HepG2 (cell line): ENCODE results near the gene RSPH9. TPM values are rescaled to one million over a fixed set of nuclear protein-coding genes. Genes with fewer than 3 reads are reported as not detected.

ENCODE experiments used
- CCAR2 ChIP-seq: fragments of 200-400 bp; formaldehyde crosslinking; optimal IDR thresholded peaks from 2 replicates; pipeline ENCODE3; 2018; ENCODE audit warnings: low read depth, mild to moderate bottlenecking, low read length, moderate library complexity
- CREB3 ChIP-seq: sonication (generic); formaldehyde crosslinking; IDR thresholded peaks from 2 replicates; pipeline ENCODE4 v1.5.0; 2020; ENCODE audit warnings: missing genetic modification reagents
- HOXA9 ChIP-seq: sonication (generic); formaldehyde crosslinking; IDR thresholded peaks from 2 replicates; pipeline ENCODE4 v1.8.1; 2022; ENCODE audit warnings: missing genetic modification reagents, mild to moderate bottlenecking, moderate library complexity, borderline replicate concordance
- LCORL ChIP-seq, 2 experiments: fragments of 450-650 bp in 1 of 2; sonication (generic) in 1 of 2; formaldehyde crosslinking in 1 of 2; IDR thresholded peaks; 2 replicates each; pipeline versions ENCODE4 v1.5.0 to v1.6.1; 2017 to 2020; ENCODE audit warnings: antibody characterized with exemption in 1 of 2, missing genetic modification reagents in 1 of 2
- MYPOP ChIP-seq: sonication (generic); formaldehyde crosslinking; IDR thresholded peaks from 2 replicates; pipeline ENCODE4 v1.8.1; 2023; ENCODE audit warnings: mild to moderate bottlenecking, moderate library complexity, missing genetic modification reagents
- NBN ChIP-seq: fragments of 450-650 bp; conservative IDR thresholded peaks from 2 replicates; pipeline ENCODE4 v1.6.1; 2017
- RNF2 ChIP-seq: fragments of 450-650 bp; conservative IDR thresholded peaks from 2 replicates; pipeline ENCODE4 v1.6.1; 2016; ENCODE audit warnings: low read depth
- SP4 ChIP-seq: sonication (generic); formaldehyde crosslinking; IDR thresholded peaks from 2 replicates; pipeline ENCODE4 v1.8.1; 2023; ENCODE audit warnings: mild to moderate bottlenecking, missing genetic modification reagents
- SYNCRIP ChIP-seq: fragments of 200-400 bp; formaldehyde crosslinking; IDR thresholded peaks from 2 replicates; pipeline ENCODE4 v1.6.1; 2018; ENCODE audit warnings: mild to moderate bottlenecking, low read depth, low read length; ENCODE audit not compliant: insufficient read depth
- THAP7 ChIP-seq: sonication (generic); formaldehyde crosslinking; IDR thresholded peaks from 2 replicates; pipeline ENCODE4 v1.8.1; 2023; ENCODE audit warnings: mild to moderate bottlenecking, missing genetic modification reagents
- TOE1 ChIP-seq: sonication (generic); formaldehyde crosslinking; IDR thresholded peaks from 2 replicates; pipeline ENCODE4 v1.4.0; 2020; ENCODE audit warnings: mild to moderate bottlenecking, missing genetic modification reagents
- ZBTB14 ChIP-seq: sonication (generic); formaldehyde crosslinking; IDR thresholded peaks from 2 replicates; pipeline ENCODE4 v1.4.0; 2020; ENCODE audit warnings: missing genetic modification reagents
- ZBTB3 ChIP-seq: sonication (generic); formaldehyde crosslinking; IDR thresholded peaks from 2 replicates; pipeline ENCODE4 v1.4.0; 2020; ENCODE audit warnings: low read depth, mild to moderate bottlenecking, moderate library complexity, missing genetic modification reagents, borderline replicate concordance
- ZFP41 ChIP-seq: sonication (generic); formaldehyde crosslinking; IDR thresholded peaks from 2 replicates; pipeline ENCODE4 v1.4.0; 2020; ENCODE audit warnings: mild to moderate bottlenecking, missing genetic modification reagents, borderline replicate concordance
- ZMAT3 ChIP-seq: sonication (generic); formaldehyde crosslinking; conservative IDR thresholded peaks from 2 replicates; pipeline ENCODE4 v1.7.0; 2021; ENCODE audit warnings: missing genetic modification reagents
- ZNF543 ChIP-seq: sonication (generic); formaldehyde crosslinking; IDR thresholded peaks from 2 replicates; pipeline ENCODE4 v1.4.0; 2020; ENCODE audit warnings: mild to moderate bottlenecking, missing genetic modification reagents
- ZNF569 ChIP-seq: sonication (generic); formaldehyde crosslinking; IDR thresholded peaks from 2 replicates; pipeline ENCODE4 v1.5.0; 2020; ENCODE audit warnings: mild to moderate bottlenecking, missing genetic modification reagents, moderate library complexity, borderline replicate concordance
- ZNF678 ChIP-seq: sonication (generic); formaldehyde crosslinking; IDR thresholded peaks from 2 replicates; pipeline ENCODE4 v1.4.0; 2020; ENCODE audit warnings: mild to moderate bottlenecking, missing genetic modification reagents
- ZNF713 ChIP-seq: sonication (generic); formaldehyde crosslinking; IDR thresholded peaks from 2 replicates; pipeline ENCODE4 v1.4.0; 2020; ENCODE audit warnings: mild to moderate bottlenecking, missing genetic modification reagents
- ZNF781 ChIP-seq: sonication (generic); formaldehyde crosslinking; IDR thresholded peaks from 2 replicates; pipeline ENCODE4 v1.5.1; 2020; ENCODE audit warnings: borderline replicate concordance, mild to moderate bottlenecking, missing genetic modification reagents; ENCODE audit errors: not compliant biosample characterization
- ZNF83 ChIP-seq: sonication (generic); formaldehyde crosslinking; IDR thresholded peaks from 2 replicates; pipeline ENCODE4 v1.4.0; 2020; ENCODE audit warnings: missing genetic modification reagents, mild to moderate bottlenecking, borderline replicate concordance
- ZXDC ChIP-seq: sonication (generic); formaldehyde crosslinking; IDR thresholded peaks from 2 replicates; pipeline ENCODE4 v1.5.0; 2020; ENCODE audit warnings: mild to moderate bottlenecking, missing genetic modification reagents
- polyA plus RNA-seq, 8 experiments: library from polyadenylated mRNA; depleted of rRNA in 3 of 8; stranded (reverse) in 7 of 8; unstranded in 1 of 8; fragments of >200 nt; fragmentation: Illumina TruSeq in 4 of 8; extraction: Trizol in 4 of 8; gene quantifications; 2 replicates each; pipeline versions ENCODE4 v1.2.1 to v1.2.3, GENCODE V29; 2011 to 2016; ENCODE audit warnings: low read depth in 4 of 8, missing spikeins in 1 of 8, mixed read lengths in 1 of 8; ENCODE audit not compliant: insufficient read depth in 1 of 8
- total RNA-seq, 5 experiments: library from RNA; depleted of rRNA; stranded (reverse); fragments of >200 nt; fragmentation: Illumina TruSeq; extraction: Trizol; gene quantifications; 2 replicates each; pipeline ENCODE4 v1.2.3, GENCODE V29; 2016; ENCODE audit warnings: low read depth in 1 of 5

Gene RSPH9
- total and polyA plus RNA-seq, 2 of the 13 experiments (the other 11 are each of a cell fraction or from before 2014, with no cell fraction given) = 0.04 TPM; not detected in 1

- TF ChIP-seq ZBTB3 (CRISPR knock-in tag) (no peak), TOE1 (no peak), ZNF781 (CRISPR knock-in tag) (no peak), ZNF83 (CRISPR knock-in tag) (no peak), CCAR2 (no peak), SYNCRIP (no peak), ZXDC (no peak), SP4 (CRISPR knock-in tag) (no peak), ZNF569 (CRISPR knock-in tag) (no peak), HOXA9 (CRISPR knock-in tag) (no peak), RNF2 (no peak), THAP7 (CRISPR knock-in tag) (no peak), ZMAT3 (CRISPR knock-in tag) (no peak), LCORL (IDR thresholded peaks at IDR 0.05) (no peak), LCORL (CRISPR knock-in tag; IDR thresholded peaks at IDR 0.05) (peak; percentile 80), CREB3 (CRISPR knock-in tag) (no peak), ZNF678 (CRISPR knock-in tag) (no peak), ZNF713 (no peak), MYPOP (CRISPR knock-in tag) (peak; percentile 60; the same call in 1 of the 2 replicates), ZNF543 (CRISPR knock-in tag) (peak; percentile 41; the same call in 1 of the 2 replicates), NBN (no peak), ZFP41 (CRISPR knock-in tag) (no peak), ZBTB14 (CRISPR knock-in tag) (no peak)
Measured at GRCh38 chr6:43702534-43703440, 58.0 kb downstream of the RSPH9 start (continued).
